NB4 (cell line): Measurements from ENCODE around the gene DUSP22.

Experiments used
- DNase-seq: peaks from one replicate; pipeline ENCODE4 v3.0.0; 2010; ENCODE audit warnings: low read depth
- H3K4me3 ChIP-seq: one replicate; pipeline ENCODE4 v1.5.1; 2011; ENCODE audit warnings: mild to moderate bottlenecking, low read depth, low read length, moderate library complexity
- MYC ChIP-seq: IDR thresholded peaks from 2 replicates; pipeline ENCODE4 v1.6.1; 2011; ENCODE audit warnings: low read depth, low read length
- POLR2A ChIP-seq: IDR thresholded peaks from 2 replicates; pipeline ENCODE4 v1.6.1; 2011; ENCODE audit warnings: mild to moderate bottlenecking; ENCODE audit not compliant: insufficient read length; ENCODE audit errors: extremely low read depth
- TF ChIP-seq, protein P1 (sequence below): IDR thresholded peaks from one replicate; pipeline ENCODE4 v1.5.1; 2012; ENCODE audit warnings: low read depth, low read length
- TF ChIP-seq, protein P2 (sequence below): IDR thresholded peaks from 2 replicates; pipeline ENCODE4 v1.6.1; 2011; ENCODE audit warnings: low read depth, low read length

DUSP22 gene

DNA sequence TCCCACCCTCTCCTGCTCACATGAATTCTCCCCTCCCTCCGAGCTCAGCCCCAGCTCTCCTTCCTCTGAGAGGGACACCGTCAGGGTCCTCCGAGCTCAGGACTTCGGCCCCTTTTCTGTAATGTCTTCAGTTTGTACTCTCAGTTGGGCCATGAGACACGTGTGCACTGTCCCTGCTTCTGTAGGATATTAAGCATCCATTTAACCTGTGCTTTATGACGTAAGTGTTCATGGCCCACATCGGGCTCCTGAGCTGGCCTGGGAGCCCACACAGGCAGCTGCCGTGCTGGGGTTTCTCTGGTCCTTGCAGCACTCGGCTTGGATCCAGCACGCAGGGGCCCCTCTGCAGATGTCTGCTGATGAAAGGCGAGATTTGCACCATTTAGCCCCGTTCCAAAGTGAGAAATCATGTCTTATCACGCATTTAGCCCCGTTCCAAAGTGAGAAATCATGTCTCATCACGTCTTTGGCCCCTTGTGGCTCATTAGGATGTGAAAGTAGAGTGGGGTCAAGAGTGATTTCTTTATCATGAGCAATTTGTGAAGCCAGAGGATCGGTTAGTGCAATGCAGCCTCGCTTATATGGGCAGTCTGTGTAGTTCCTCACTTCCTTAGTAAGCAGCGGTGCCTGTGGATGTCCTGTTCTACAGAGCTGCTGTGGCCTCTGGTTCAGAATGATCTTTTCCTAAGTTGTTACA lies 25.3 kb downstream of the DUSP22 start:
- no peak for DNase-seq
- no peak for TF ChIP-seq POLR2A
- TF ChIP-seq, protein P1, sequence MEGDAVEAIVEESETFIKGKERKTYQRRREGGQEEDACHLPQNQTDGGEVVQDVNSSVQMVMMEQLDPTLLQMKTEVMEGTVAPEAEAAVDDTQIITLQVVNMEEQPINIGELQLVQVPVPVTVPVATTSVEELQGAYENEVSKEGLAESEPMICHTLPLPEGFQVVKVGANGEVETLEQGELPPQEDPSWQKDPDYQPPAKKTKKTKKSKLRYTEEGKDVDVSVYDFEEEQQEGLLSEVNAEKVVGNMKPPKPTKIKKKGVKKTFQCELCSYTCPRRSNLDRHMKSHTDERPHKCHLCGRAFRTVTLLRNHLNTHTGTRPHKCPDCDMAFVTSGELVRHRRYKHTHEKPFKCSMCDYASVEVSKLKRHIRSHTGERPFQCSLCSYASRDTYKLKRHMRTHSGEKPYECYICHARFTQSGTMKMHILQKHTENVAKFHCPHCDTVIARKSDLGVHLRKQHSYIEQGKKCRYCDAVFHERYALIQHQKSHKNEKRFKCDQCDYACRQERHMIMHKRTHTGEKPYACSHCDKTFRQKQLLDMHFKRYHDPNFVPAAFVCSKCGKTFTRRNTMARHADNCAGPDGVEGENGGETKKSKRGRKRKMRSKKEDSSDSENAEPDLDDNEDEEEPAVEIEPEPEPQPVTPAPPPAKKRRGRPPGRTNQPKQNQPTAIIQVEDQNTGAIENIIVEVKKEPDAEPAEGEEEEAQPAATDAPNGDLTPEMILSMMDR, result no peak
- no peak overlapping the region for H3K4me3 ChIP-seq

DNA sequence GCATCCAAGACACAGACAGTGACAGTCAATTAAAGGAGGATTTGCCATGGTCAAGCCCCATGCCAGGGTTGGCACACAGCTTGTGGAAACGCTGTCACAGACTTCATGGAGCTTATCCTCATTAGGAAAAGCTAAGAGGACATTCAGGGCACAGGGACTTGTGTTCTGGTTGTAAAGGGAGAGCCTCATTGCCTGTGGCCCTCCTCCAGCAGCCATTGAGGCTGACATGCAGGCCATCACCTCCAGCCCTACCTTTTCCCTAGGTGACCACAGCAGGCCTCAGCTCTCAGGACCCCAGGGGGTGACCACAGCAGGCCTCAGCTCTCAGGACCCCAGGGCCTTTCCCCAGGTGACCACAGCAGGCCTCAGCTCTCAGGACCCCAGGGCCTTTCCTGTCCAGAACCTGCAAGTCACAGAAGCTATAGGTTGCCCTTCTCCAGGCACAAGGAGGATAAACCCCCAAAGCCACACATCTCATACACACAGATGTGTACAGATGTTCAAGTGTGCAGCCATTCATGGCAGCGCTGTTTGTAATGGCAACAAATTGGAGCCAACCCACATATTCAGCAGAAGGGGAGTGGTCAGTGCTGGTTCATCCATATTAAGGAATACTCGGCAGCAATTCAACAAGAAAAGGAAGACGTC lies 26.1 kb downstream of the DUSP22 start:
- no peak overlapping the region for H3K4me3 ChIP-seq
- DNase-seq, result no peak
- TF ChIP-seq, protein P2, sequence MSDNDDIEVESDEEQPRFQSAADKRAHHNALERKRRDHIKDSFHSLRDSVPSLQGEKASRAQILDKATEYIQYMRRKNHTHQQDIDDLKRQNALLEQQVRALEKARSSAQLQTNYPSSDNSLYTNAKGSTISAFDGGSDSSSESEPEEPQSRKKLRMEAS, result no peak

DNA sequence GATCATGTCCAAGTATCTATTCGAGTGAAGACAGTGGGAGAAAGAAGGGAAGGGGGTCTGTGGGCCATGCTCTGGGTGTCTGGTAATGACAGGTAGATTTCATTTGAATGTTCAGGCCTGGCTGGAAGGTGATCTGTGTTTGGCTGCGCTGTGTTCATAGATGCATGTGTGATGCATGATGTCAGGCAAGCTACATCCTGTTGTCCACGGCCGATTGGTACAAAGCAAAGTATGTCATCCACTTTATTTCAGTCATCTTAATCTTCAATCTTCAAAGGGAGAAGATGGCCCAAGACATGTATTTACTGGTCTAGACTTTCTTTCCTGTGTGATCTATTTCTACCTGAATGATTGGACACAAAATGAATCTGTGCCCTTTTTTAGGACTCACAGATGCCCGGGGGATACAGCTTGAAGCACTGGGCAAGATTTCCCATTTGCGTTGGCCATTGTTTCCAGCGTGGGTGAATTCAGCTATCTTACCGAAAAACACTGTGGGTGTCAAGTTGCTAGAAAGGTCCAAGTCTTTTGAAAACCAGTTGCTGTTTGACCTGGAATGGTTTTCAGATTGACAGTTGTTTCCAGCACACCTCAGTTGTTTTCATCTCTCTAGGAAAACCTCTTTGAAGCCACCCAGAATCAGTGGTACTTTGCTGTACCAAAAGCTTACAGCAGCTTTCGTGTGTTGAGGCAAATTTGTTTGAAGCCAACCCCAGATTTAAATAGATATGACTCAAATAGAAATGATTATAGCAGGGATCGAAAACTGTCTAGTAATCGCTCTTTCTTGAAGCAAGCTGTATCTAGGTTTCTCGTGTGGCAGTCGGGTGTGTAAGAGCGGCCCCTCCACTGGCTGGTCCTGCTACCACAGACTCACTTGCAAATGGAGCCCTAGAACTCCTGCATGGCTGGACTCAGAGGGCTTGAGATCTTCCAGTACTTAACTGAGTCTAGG lies 27.2 kb downstream of the DUSP22 start:
- TF ChIP-seq, protein P1, result no peak
- TF ChIP-seq POLR2A, result no peak
- DNase-seq, result no peak
- no peak overlapping the region for H3K4me3 ChIP-seq

DNA sequence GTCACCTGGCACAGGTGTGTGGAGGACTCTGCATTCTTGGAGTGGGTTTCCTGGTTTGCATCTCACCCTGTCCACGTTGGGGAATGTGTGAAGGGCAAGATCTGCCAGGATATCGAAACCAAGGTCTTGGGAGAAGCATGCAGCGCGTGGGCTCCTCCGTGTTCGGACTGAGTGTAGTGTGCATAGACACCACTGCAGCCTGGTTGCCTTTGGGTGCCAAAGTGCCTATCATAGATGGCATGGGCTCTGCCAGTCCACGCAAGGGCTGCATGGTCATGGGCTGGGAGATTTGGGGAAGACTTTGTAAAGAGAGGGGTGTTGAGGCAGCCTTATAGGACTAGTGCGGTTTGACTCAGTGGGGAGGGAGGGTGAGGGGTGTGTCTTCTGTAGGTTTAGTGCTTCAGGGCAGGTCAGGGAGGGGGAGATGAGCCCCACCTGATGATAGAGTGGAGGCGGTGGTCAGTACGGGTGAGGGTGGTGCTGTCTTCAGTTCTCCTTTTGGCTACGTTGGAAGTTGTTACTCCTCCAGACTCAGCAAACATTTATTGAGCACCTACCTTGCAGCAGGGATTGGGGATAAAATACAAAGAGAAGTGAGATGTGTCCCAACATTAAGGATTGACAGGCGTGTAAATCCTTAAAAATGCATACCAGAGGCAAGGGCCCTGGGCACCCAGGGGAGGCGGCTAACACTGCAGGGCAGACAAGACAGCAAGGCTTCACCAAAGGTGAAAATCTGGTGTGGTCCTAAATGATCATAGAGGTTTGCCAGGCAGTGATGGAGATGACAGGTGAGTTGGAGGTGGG lies 28.3 kb downstream of the DUSP22 start:
- no peak overlapping the region for H3K4me3 ChIP-seq
- TF ChIP-seq, protein P2, result no peak
- TF ChIP-seq, protein P1, result no peak
- TF ChIP-seq MYC, result no peak
- no peak for TF ChIP-seq POLR2A
- no peak for DNase-seq

DNA sequence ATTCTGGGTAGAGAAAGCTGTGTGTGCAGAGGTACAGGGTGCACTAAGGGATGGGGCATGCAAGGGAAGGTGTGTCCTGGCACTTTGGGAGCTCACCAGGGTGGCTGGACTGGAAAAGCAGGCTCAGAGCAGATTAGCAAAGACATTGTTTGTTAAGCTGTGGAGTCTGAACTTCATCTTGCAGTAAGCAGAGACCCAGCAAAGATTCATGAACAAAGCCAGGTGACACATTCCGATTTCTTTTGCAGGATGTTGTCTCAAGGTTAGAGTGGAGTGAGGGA lies 28.8 kb downstream of the DUSP22 start:
- no peak overlapping the region for H3K4me3 ChIP-seq
- TF ChIP-seq, protein P1, result no peak
- TF ChIP-seq POLR2A (no peak), MYC (no peak)
- TF ChIP-seq, protein P2, result no peak
- no peak for DNase-seq
